ENCODE data around the gene BBOF1.
"Not testable (repeated sequence)": the region's sequence is repeated elsewhere in the genome, so short reads cannot be mapped to it uniquely, and the experiment has no call there.

Gene BBOF1, protein sequence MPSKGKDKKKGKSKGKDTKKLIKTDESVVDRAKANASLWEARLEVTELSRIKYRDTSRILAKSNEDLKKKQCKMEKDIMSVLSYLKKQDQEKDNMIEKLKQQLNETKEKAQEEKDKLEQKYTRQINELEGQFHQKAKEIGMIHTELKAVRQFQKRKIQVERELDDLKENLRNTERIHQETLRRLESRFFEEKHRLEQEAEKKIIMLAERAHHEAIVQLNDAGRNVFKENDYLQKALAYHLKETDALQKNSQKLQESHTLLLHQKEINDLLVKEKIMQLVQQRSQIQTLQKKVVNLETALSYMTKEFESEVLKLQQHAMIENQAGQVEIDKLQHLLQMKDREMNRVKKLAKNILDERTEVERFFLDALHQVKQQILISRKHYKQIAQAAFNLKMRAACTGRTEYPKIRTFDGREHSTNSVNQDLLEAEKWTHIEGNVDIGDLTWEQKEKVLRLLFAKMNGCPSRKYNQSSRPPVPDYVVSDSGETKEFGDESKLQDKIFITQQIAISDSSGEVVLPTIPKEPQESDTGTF

DNA sequence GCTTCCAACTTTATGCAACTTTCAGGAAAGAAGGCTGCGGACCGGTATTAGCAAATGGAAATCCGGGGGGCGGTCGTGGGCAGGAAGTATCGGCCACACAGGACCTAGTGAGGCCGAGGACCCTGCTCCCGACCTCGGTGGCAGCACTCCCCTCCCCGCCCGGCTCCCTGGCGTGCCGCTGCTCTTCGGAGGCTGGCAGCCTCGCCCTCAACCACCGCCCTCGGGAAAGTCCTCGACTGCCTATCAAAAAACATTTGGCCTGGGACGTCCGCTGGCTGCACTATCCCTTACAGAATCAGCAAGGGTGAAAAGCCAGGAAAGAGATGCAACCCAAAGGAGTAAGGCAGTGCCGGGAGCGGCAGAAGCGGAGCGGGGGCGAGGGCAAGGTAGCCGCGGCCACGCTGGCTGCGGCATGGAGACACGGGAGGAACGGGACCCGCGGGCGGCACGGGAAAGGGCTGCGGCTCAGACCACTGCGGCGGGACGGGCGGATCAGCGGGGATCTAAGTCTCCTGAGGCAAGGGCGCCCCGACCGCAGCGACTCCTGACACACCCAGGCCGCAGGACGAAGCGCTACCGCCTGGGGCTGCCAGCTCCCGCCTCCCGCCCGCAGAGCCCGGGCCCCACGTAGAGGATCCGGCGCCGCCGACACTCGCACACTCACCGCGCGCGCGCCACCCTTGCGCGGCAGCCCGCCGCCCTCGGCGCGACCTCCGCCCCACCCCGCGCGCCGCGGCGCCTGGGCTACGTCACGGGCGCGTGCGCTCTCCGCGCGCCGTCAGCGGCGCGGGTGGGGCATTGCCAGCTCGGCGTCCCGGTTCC, at the start of gene BBOF1, which contains the start of gene ENTPD5:
Gene BBOF1 (plus strand): TSS at position 764 of the 822 bp plus-strand sequence. CDS start 130 bp downstream, outside the sequence.
Gene ENTPD5 (minus strand): TSS at position 703 of the 822 bp plus-strand sequence. CDS start 31,186 bp downstream, outside the sequence.
- no peak for FAIRE-seq

DNA sequence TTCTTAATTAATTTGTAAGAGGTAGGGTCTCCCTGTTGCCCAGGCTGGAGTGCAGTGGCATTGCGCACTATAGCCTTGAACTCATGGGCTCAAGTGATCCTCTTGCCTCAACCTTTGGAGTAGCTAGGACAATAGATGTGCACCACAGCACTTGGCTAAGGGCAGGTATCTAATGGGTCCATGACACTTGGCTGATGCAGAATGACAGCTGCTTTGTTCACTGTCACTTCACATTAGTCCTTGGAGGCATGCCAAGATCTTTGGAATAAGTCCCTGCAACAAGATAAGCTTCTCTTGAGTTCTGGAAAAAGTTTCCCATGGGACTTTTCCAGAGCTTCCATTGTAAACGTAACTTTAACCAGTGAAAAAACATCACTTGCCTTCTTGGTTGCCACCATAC, 45.7 kb upstream of the BBOF1 start:
- FAIRE-seq, result no peak

DNA sequence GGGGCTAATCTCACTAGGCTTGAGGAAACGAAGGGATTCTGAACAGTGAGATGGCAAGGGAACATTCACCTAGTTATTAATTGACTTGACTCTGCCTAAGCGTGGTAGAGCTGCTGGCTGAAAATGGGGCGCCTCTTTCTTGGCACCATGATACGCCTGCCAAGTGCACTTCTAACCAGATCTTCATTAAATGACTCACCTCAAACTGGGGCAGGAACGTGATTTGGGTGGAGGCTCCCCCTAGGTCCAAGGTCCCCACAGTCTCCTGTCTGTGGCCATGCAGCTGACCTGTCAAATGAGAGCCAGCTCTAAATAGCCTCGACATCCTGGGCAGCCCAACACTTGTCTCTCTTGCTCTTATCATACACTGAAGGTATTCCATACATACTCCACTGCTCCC, 43.0 kb upstream of the BBOF1 start:
- FAIRE-seq, result no peak

DNA sequence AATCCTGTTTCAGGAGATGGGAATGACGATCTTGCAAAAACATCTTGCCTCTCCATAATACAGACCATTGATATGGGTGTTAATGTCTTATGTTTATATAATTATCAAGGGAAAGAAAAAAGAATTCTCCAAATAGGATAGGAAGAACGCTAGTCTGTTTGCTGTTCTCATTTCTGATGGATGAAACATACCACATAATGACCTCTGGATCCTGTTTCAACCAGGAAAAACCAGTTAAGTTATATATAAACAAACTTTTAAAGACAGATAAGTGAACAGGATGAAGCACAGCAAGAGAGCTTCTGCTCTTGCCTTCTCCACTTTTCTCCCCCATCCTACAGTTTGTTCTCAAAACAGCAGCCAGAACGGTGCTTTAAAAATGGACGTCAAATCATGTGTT, 41.3 kb upstream of the BBOF1 start:
- FAIRE-seq, result no peak

DNA sequence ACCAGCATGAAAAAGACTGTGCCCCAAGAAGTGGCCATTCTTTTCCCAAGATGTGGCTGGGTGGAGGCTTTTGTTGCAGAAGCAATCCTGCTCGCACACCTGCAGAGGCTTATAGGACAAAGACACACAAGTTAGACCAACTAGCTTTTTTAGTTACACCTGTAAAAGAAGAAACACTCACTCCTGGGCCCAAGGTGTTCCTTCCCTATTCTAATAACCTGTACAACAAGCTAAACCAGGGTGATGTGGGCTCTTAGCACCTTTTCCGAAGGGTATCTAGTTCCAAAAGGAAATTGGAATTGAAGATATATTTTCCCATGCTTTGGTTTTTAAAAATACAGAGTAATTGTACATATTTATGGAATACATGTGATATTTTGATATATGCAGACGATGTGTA, 31.1 kb upstream of the BBOF1 start:
- no peak for FAIRE-seq

DNA sequence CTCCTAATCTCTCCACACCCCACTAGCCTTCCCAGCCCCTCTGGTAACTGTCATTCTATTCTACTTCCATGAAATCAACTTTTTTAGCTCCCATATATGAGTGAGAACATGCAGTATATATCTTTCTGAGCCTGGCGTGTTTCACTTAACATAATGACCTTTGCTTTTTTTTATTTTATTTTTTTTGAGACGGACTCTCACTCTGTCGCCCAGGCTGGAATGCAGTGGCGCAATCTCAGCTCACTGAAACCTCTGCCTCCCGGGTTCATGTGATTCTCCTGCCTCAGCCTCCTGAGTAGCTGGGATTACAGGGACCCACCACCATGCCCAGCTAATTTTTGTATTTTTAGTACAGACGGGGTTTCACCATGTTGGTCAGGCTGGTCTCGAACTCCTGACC, 30.5 kb upstream of the BBOF1 start:
- FAIRE-seq, result not testable (repeated sequence)

DNA sequence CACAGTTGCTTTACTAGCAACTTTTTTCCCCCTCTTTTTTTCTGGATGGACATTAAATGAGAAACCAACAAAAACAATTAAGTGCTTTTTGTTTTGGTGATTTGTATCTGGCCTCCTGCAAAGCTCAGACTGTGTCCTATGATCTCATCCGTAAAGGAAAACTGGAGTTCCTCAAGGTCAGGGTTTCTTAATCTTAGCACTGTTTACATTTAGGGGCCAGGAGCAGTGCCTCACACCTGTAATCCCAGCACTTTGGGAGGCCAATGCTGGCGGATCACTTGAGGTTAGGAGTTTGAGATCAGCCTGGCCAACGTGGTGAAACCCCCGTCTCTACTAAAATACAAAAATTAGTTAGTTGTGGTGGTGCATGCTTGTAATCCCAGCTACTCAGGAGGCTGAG, 28.1 kb upstream of the BBOF1 start:
- FAIRE-seq, result no peak

DNA sequence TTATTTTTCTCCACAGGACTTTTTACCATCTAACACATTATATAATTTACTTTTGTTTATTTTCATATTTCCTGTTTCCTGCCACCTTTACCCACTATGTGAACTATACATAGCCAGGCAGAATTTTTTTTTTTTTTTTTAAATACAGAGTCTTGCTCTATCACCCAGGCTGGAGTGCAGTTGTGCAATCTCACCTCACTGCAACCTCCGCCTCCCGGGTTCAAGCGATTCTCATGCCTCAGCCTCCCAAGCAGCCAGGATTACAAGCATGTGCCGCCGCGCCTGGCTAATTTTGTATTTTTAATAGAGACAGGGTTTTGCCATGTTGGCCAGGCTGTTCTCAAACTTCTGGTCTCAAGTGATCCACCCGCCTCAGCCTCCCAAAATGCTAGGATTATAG, 24.2 kb upstream of the BBOF1 start:
- not testable (repeated sequence) for FAIRE-seq

DNA sequence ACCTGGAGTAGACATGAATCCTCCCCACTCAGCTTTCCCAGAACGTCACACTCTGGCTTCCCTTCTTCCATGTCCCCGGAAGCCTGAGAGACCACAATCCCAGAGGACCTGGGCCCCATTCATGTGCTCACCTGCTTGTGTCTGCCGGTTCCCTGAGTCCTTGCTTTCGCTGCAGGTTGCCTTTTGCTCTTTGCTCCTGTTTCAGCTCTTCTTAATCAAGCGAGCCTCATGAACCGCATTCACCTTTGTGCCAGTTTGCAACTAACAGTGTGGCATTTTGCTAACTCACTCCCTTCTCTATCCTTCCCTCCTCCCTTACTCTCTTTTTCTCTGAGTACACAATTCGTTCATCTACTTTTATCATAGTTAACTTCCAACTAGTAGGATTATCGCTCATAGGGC, 23.2 kb upstream of the BBOF1 start:
- no peak for FAIRE-seq

DNA sequence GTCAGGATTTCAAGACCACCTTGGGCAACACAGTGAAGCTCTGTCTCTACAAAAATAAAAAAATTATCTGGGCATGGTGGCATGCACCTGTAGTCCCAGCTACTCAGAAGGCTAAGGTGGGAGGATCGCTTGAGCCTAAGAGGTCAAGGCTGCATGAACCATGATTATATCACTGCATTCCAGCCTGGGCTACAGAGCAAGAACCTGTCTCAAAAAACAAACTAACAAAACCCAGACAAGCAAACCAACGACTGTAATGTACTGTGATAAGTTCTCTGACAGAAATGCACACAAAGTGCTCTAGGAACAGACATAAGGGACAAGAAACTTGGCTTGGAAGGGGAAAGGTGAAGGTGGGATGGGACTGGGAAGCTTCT, 22.4 kb upstream of the BBOF1 start:
- no peak for FAIRE-seq

DNA sequence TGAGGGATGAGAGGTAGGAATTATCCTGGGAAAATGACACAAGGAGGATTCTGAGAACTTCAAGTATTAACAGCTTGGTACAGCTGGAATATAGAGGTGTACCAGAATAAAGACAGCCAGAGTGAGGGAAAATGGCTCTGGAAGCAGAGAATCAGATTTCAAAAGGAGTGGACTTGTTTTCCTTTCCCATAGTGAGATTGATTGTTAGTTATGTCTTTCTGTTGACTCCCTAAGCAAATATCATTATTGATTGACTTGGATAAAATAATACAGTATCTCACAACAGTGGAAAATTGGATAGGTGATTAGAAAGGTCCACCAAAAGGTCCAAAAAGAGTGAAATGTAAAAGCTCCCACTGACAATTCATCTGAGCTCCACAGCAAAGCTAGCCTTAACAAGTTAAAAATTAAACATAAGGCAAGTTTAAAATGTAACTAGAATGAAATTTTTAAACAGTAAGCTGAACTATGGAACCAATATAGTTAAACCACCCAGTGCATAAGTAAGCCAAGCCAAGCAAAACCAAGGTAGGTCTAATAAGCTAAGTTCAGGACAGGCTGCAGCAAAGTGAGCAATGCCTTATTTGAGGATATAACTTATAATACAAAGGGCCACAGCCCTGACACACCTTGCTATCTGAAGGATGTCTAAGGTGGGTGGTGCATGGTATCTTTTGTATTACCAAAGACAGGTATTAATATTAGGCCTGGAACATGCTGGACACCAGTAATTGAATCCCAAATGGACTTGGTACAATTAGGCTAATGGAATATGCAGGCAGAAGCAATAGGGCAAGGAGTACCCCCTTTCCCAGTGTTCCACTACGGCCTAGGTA, 21.8 kb upstream of the BBOF1 start:
- FAIRE-seq, result no peak

DNA sequence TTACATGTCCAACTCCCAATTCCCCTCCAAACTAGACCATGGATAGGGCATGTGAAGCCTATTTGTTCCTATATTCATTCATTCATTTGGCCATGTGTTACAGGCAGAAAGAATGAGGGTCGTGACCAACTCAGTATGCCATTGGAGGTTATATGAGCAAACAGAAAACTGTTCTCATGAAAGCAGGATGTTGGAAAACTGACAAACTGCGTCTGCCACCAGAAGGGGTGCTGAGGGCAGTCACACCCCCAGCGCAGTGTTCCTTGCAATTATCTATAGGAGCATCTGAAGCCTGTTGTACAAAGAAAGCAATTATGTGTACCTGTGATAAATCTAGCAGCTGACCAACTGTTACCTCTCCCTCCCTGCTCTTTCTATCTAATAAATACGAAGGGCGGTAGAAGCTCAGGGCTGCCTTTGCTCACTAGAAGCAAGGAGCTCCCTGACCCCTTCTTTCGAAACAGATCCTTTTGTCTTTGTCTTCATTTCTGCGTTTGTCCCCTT, 21.2 kb upstream of the BBOF1 start:
- FAIRE-seq, result no peak

DNA sequence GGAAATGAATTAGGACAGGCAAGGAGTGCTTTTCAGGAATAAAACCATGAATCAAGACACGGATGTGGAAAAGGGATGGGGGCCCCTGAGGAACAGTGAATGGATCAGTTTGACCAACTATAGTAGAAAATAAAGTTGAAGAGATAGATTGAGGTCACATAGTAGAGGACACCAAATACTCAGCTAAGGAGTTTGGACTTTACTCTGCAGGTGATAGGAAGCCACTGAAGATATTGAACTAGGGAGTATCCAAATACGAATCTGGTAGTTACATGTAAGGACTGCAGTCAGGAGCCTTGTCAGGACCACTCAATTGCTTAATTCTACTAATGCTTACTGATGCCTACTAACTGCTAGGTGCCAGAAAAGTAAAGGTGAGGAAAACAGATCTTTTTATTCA, 20.4 kb upstream of the BBOF1 start:
- no peak for FAIRE-seq

DNA sequence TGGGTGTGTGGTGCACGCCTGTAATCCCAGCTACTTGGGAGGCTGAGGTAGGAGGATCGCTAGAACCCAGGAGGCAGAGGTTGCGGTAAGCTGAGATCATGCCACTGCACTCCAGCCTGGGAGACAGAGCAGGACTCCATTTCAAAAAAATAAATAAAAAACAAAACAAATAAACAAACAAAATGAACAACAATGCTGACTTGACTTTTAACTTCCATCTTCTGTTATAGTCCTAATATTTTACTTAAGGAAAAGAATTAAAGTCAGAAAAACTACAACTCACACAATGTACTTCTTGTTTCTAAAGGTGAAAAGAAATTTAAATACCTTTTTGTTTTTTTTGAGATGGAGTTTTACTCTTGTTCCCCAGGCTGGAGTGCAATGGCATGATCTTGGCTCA, 13.5 kb upstream of the BBOF1 start:
- FAIRE-seq, result not testable (repeated sequence)

DNA sequence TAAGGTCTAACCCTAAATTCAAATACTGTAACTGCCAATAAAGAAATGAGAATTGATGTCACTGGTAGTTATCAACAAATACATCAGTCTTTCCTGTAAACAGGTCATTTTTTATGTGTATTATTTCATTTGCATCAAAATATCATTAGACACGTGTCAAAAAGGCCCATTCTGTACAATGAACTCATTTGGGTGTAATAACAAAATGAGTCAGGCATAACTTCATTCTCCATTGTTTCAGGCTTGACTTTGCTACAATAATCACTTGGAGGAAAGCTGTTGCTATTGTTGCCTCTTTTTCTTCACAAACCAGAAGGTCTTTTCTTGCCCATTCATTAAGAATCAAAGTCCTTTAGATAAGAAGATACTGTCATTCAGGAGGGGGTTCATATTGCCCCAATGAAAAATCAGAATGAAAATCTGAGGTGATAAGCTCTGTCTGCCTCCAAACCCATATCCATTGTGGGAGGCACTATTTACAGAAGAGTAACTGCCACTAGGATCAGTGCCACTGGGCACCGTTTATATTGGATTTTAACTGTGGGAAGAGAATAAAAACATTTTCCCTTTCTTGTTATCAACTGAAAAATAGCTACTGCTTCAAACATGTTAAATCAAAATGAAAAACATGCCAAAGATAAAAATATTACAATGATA, 10.2 kb upstream of the BBOF1 start:
- no peak for FAIRE-seq

DNA sequence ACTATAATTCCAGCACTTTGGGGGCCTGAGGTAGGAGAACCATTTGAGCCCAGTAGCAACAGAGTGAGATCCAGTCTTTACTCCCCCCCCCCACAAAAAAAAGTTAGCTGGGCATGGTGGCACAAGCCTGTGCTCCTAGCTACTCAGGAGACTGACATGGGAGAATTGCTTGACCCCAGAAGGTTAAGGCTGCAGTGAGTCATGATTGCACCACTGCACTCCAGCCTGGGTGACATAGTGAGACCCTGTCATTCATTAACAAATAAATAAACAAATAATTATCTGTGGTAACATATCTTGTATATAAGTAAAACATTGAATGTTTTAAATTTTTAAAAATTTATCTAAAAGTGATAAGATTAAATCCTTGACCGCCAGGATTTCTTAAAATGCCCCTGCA, 4.8 kb upstream of the BBOF1 start:
- FAIRE-seq, result no peak

DNA sequence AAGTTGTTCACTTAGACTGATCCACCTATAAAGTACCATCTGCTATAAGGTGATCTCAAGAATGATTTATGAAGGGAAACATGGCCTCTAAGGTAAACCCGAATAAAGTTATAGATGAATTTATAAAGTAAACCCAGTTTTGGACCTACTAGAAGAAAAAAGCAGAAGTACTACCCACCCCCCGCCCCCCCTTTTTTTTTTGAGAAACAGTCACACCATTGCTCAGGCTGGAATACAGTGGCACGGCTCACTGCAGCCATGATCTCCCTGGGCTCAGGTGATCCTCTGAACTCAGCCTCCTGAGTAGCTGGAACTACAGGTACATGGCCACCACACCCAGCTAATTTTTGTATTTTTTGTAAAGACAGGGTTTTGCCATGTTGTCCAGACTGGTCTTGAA, 4.0 kb upstream of the BBOF1 start:
- no peak for FAIRE-seq

DNA sequence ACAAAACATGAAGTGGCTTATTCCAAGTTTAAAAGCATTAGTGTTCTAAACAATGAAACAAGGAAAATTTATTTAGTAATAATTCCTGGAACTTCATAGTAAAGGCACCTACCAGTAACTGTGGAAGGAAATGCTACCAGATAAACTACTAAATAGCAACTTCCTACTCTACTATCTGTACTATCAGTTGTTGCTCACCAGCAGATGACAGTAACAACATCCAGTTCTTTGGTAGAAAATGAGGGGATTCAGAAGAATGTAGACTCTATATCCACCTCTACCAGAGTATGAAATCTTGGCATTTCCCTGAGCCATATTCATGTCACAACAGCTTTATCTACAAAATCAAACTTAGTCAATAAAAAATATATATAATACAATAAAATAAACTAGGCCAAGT, 3.2 kb upstream of the BBOF1 start:
- no peak for FAIRE-seq

DNA sequence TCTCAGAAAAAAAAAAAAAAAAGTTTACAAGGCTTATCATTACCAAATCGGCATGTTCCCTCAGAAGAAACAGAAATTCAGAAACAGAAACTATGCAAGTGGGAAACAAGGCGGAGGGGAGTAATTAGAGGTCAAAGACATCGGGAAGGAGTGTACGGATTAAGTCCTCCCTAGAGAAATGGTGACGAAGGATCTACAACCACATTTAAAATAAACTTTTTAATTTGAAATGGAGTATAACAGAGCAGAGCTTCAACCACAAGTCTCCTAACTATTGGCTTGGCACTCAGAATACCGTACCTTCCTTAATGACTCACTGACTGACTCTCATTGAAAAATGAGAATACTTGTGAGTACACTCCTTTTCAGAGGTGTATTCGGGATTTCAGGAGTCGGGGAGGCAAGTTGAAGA, 969 bp upstream of the BBOF1 start:
- no peak for FAIRE-seq

DNA sequence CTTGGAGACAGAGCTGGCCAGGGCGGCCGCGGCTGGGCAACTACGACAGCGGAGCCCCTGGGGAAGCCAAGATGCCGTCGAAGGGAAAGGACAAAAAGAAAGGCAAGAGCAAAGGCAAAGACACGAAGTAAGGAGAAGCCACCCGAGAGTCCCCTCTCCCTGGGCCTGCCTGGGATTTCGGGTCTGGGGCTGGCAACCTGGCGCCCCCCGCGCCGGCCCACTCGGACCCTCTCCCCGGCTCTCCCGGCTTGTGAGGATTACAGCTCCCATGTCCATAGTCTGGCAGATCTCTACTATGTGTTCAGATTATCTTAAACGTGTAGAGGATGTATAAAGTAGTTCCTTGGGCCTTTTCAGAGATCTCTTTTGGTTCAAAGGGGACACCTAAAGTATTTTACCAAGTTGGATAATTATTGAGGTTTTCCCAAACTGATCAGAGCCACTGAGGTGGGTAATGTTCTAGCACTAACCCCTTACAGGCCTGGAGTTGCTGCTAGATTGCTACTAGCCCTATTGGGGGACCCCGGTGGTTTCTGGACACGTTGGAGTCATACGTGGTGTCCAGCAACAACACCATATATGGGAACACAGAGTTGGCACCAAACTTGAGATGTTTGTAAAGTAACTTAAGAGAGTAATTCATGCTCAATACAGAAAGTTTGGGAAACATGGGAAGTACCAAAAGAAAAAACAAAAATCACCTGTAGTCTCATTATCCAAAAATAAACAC, 424 bp downstream of the BBOF1 start:
- FAIRE-seq, result no peak

DNA sequence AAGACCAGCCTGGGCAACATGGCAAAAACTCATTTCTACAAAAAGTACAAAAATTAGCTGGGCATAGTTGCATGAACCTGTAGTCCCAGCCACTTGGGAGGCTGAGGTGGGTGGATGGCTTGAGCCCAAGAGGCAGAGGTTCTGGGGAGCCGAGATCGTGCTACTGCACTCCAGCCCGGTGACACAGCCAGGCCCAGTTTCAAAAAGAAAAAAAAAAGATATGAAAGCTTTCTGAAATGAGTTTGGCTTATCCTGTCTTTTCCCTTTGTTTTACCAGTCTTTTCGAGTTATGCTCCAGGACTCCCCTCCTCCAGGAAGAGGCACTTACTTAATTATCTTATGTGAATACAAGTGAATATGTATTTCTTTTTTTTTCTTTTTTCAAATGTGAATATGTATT, 3.2 kb downstream of the BBOF1 start:
- no peak for FAIRE-seq
